ENCODE data around the gene HMGN5. TPM values are rescaled to one million over a fixed set of nuclear protein-coding genes. Genes with fewer than 3 reads are reported as not detected.

The HMGN5 gene
- polyA plus RNA-seq, 1 donor = 52.8 TPM

GRCh38 chrX:81121513-81122363, 80.0 kb downstream of the HMGN5 start:
- DNase-seq = peak; percentile 88

- DNase-seq = peak; percentile 66
Measured at GRCh38 chrX:81120936-81121371, 80.8 kb downstream of the HMGN5 start.

- DNase-seq = no peak
Measured at GRCh38 chrX:81120258-81120935, 81.3 kb downstream of the HMGN5 start.

GRCh38 chrX:81114757-81115156, 87.0 kb downstream of the HMGN5 start:
- no peak for DNase-seq

GRCh38 chrX:81110286-81110685, 91.4 kb downstream of the HMGN5 start:
- no peak for DNase-seq

GRCh38 chrX:81082649-81083048, 119.1 kb downstream of the HMGN5 start:
- no peak for DNase-seq

Other genes with a start within 250 kb of the HMGN5 start
- gene SH3BGRL, start 189 bp upstream of the HMGN5 start, polyA plus RNA-seq (ENCODE audit: insufficient read length) = 200 TPM